ENCODE measurements around the gene ANKLE2.

Gene ANKLE2

GRCh38 chr12:132747896-132748295, 13.7 kb downstream of the ANKLE2 start (continued):
- TF ChIP-seq ZNF23 (tag by site-specific recombination; IDR thresholded peaks at IDR 0.05; ENCODE audit: borderline replicate concordance) (no peak), ZNF174 (tag by site-specific recombination; IDR thresholded peaks at IDR 0.05) (no peak)

GRCh38 chr12:132747395-132747794, 14.2 kb downstream of the ANKLE2 start:
- TF ChIP-seq MEIS1 (CRISPR knock-in tag; IDR thresholded peaks at IDR 0.05; ENCODE audit: borderline replicate concordance) = no peak
- TF ChIP-seq GLI4 (tag by site-specific recombination; IDR thresholded peaks at IDR 0.05) = no peak
- no peak for TF ChIP-seq IKZF3 (tag by site-specific recombination; IDR thresholded peaks at IDR 0.05)
- TF ChIP-seq, protein P1, sequence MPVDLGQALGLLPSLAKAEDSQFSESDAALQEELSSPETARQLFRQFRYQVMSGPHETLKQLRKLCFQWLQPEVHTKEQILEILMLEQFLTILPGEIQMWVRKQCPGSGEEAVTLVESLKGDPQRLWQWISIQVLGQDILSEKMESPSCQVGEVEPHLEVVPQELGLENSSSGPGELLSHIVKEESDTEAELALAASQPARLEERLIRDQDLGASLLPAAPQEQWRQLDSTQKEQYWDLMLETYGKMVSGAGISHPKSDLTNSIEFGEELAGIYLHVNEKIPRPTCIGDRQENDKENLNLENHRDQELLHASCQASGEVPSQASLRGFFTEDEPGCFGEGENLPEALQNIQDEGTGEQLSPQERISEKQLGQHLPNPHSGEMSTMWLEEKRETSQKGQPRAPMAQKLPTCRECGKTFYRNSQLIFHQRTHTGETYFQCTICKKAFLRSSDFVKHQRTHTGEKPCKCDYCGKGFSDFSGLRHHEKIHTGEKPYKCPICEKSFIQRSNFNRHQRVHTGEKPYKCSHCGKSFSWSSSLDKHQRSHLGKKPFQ (tag by site-specific recombination; IDR thresholded peaks at IDR 0.05) = no peak
- no peak for TF ChIP-seq ZNF580 (tag by site-specific recombination; IDR thresholded peaks at IDR 0.05)
- no peak for TF ChIP-seq ZNF626 (tag by site-specific recombination; IDR thresholded peaks at IDR 0.05)
- TF ChIP-seq, protein P2, sequence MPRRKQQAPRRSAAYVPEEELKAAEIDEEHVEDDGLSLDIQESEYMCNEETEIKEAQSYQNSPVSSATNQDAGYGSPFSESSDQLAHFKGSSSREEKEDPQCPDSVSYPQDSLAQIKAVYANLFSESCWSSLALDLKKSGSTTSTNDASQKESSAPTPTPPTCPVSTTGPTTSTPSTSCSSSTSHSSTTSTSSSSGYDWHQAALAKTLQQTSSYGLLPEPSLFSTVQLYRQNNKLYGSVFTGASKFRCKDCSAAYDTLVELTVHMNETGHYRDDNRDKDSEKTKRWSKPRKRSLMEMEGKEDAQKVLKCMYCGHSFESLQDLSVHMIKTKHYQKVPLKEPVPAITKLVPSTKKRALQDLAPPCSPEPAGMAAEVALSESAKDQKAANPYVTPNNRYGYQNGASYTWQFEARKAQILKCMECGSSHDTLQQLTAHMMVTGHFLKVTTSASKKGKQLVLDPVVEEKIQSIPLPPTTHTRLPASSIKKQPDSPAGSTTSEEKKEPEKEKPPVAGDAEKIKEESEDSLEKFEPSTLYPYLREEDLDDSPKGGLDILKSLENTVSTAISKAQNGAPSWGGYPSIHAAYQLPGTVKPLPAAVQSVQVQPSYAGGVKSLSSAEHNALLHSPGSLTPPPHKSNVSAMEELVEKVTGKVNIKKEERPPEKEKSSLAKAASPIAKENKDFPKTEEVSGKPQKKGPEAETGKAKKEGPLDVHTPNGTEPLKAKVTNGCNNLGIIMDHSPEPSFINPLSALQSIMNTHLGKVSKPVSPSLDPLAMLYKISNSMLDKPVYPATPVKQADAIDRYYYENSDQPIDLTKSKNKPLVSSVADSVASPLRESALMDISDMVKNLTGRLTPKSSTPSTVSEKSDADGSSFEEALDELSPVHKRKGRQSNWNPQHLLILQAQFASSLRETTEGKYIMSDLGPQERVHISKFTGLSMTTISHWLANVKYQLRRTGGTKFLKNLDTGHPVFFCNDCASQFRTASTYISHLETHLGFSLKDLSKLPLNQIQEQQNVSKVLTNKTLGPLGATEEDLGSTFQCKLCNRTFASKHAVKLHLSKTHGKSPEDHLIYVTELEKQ (tag by site-specific recombination; IDR thresholded peaks at IDR 0.05; ENCODE audit: borderline replicate concordance) = no peak
- no peak for TF ChIP-seq ZNF645 (tag by site-specific recombination; IDR thresholded peaks at IDR 0.05)
- no peak for TF ChIP-seq GLI2 (tag by site-specific recombination; IDR thresholded peaks at IDR 0.05; ENCODE audit: borderline replicate concordance, low read depth)
- TF ChIP-seq ZNF266 (tag by site-specific recombination; IDR thresholded peaks at IDR 0.05; ENCODE audit: low read depth) = no peak
- no peak for TF ChIP-seq ZNF404 (tag by site-specific recombination; IDR thresholded peaks at IDR 0.05)
- no peak for TF ChIP-seq ZNF24 (tag by site-specific recombination; IDR thresholded peaks at IDR 0.05)
- no peak for TF ChIP-seq OSR2 (tag by site-specific recombination; IDR thresholded peaks at IDR 0.05)
- no peak for TF ChIP-seq WT1 (tag by site-specific recombination; IDR thresholded peaks at IDR 0.05)
- no peak for TF ChIP-seq ZBTB1 (tag by site-specific recombination; IDR thresholded peaks at IDR 0.05)
- no peak for TF ChIP-seq ZNF114 (tag by site-specific recombination; IDR thresholded peaks at IDR 0.05)
- no peak for TF ChIP-seq ZNF132 (tag by site-specific recombination; IDR thresholded peaks at IDR 0.05; ENCODE audit: borderline replicate concordance)
- Histone ChIP-seq H3K9me3 (ENCODE audit: control insufficient read depth, insufficient read depth, low read depth, low read length) (no peaks in the 10 kb centered on the region), H3K4me1 (ENCODE audit: control insufficient read depth, insufficient read depth, low read length) (no peaks in the 10 kb centered on the region), H3K36me3 (ENCODE audit: control insufficient read depth in 2 of 2, insufficient read depth in 1 of 2, low read length in 2 of 2) (peaks cover 74 to 95% of the 10 kb centered on the region in 2 experiments), H3K27ac (ENCODE audit: extremely low read depth, low read depth, low read length) (no peak overlapping the region), H3K4me3 (ENCODE audit: low read depth, low read length) (no peak overlapping the region)
- ChIA-PET POLR2A (no interaction called here), CTCF (no interaction called here)
